A673 (cell line): ENCODE measurements around the gene CDH4. TPM values are rescaled to one million over a fixed set of nuclear protein-coding genes. Genes with fewer than 3 reads are reported as not detected.

Source experiments
- BruUV-seq: library from RNA; stranded (reverse); fragments of 400-500 nt; replicated peaks from 2 replicates; lab custom pipeline; 2021; lab: Mats Ljungman, UMichigan
- CTCF ChIA-PET: fragments of 300-600 bp; sonication (Branson Sonifier 250); formaldehyde crosslinking; loops from one replicate; lab custom pipeline; 2022; ENCODE audit warnings: antibody characterized with exemption; lab: Charles Lee
- POLR2A ChIA-PET: fragments of 300-600 bp; sonication (Branson Sonifier 250); formaldehyde crosslinking; loops from one replicate; lab custom pipeline; 2022; ENCODE audit warnings: antibody characterized with exemption; ENCODE audit not compliant: low non-redundant PET; lab: Charles Lee
- DNase-seq: peaks from one replicate; pipeline ENCODE4 v3.0.0-alpha.2; 2015; ENCODE audit warnings: low spot score
- H3K27ac ChIP-seq: fragments of 200-600 bp; sonication (generic); 2 replicates; pipeline ENCODE4 v1.5.1; 2016; ENCODE audit warnings: mixed run types, low read depth, mild to moderate bottlenecking, mixed read lengths, antibody characterized with exemption, low read length; ENCODE audit not compliant: poor library complexity, severe bottlenecking
- H3K27me3 ChIP-seq: fragments of 200-600 bp; sonication (generic); replicated peaks from 2 replicates; pipeline ENCODE4 v1.6.1; 2017; ENCODE audit warnings: mixed run types, low read depth, mild to moderate bottlenecking, mixed read lengths, antibody characterized with exemption, low read length; ENCODE audit not compliant: insufficient read depth, poor library complexity
- H3K36me3 ChIP-seq: fragments of 200-600 bp; sonication (generic); 2 replicates; pipeline ENCODE4 v1.6.1; 2016; ENCODE audit warnings: mixed run types, mild to moderate bottlenecking, mixed read lengths, antibody characterized with exemption, low read length; ENCODE audit not compliant: insufficient read depth, poor library complexity, severe bottlenecking
- H3K4me1 ChIP-seq: fragments of 200-600 bp; sonication (generic); 2 replicates; pipeline ENCODE4 v1.6.1; 2017; ENCODE audit warnings: mixed run types, mild to moderate bottlenecking, mixed read lengths, antibody characterized with exemption, low read length; ENCODE audit not compliant: insufficient read depth, poor library complexity, severe bottlenecking
- H3K4me3 ChIP-seq: fragments of 200-600 bp; sonication (generic); 2 replicates; pipeline ENCODE4 v1.5.1; 2016; ENCODE audit warnings: low read depth, mixed run types, mild to moderate bottlenecking, mixed read lengths, low read length; ENCODE audit not compliant: poor library complexity, severe bottlenecking
- H3K9me3 ChIP-seq: fragments of 200-600 bp; sonication (generic); 2 replicates; pipeline ENCODE4 v1.6.1; 2016; ENCODE audit warnings: mixed run types, low read depth, mild to moderate bottlenecking, mixed read lengths, antibody characterized with exemption, low read length; ENCODE audit not compliant: poor library complexity, severe bottlenecking
- CTCF ChIP-seq: fragments of 300-800, 200-600 bp; sonication (generic); conservative IDR thresholded peaks from 2 replicates; pipeline ENCODE4 v1.5.1; 2017; ENCODE audit warnings: low read depth, mild to moderate bottlenecking, antibody characterized with exemption, low read length, moderate library complexity, mixed read lengths
- EZH2 ChIP-seq: fragments of 200-600 bp; sonication (generic); IDR thresholded peaks from 2 replicates; pipeline ENCODE4 v1.6.1; 2017; ENCODE audit warnings: borderline replicate concordance, low read depth, mild to moderate bottlenecking, mixed read lengths, antibody characterized with exemption, low read length; ENCODE audit not compliant: poor library complexity, severe bottlenecking
- intact Hi-C: fragments of 100-400 bp; cut with micrococcal nuclease; formaldehyde crosslinking; loops from one replicate; pipeline ENCODE4 v1.10.0; 2022; ENCODE audit not compliant: unreplicated experiment
- total RNA-seq: library from RNA; stranded (reverse); gene quantifications from 2 replicates; pipeline ENCODE4 v1.2.3, GENCODE V29; 2021

CDH4 gene
- total RNA-seq, 1 experiment from 2014 or later = 8.3 TPM

- H3K9me3 ChIP-seq = no peaks in the 10 kb centered on the region
- no peaks in the 10 kb centered on the region for H3K4me1 ChIP-seq
- peaks cover 35% of the 10 kb centered on the region for H3K27me3 ChIP-seq
- BruUV-seq = no TSS peak
- CTCF ChIA-PET = no interaction called here
- no peak overlapping the region for H3K4me3 ChIP-seq
- POLR2A ChIA-PET = no interaction called here
- intact Hi-C loops = no loop called here
- H3K27ac ChIP-seq = no peak overlapping the region
- TF ChIP-seq CTCF = no peak
- TF ChIP-seq EZH2 = no peak
- DNase-seq = no peak
- no peaks in the 10 kb centered on the region for H3K36me3 ChIP-seq
These were observed 558.1 kb downstream of the CDH4 start for GRCh38 chr20:61810066-61810737.

- ChIA-PET POLR2A (interaction anchor here (0.7 kb wide), 1 partner anchor 1045 kb away, joined by 4 read pairs; no protein-coding TSS in a partner anchor), CTCF (no interaction called here)
- Histone ChIP-seq H3K36me3 (no peaks in the 10 kb centered on the region), H3K27ac (no peak overlapping the region), H3K9me3 (no peaks in the 10 kb centered on the region), H3K27me3 (peaks cover 40% of the 10 kb centered on the region), H3K4me3 (no peak overlapping the region), H3K4me1 (no peaks in the 10 kb centered on the region)
- no peak for TF ChIP-seq EZH2
- no peak for TF ChIP-seq CTCF
- no peak for DNase-seq
- BruUV-seq = no TSS peak
- intact Hi-C loops = no loop called here
These were observed 558.7 kb downstream of the CDH4 start for GRCh38 chr20:61810738-61811135.

GRCh38 chr20:61811166-61811565 lies 559.1 kb downstream of the CDH4 start:
- Histone ChIP-seq H3K27me3 (peaks cover 43% of the 10 kb centered on the region), H3K27ac (no peak overlapping the region), H3K9me3 (no peaks in the 10 kb centered on the region), H3K36me3 (no peaks in the 10 kb centered on the region), H3K4me3 (no peak overlapping the region), H3K4me1 (no peaks in the 10 kb centered on the region)
- no TSS peak for BruUV-seq
- intact Hi-C loops = no loop called here
- TF ChIP-seq EZH2 (no peak), CTCF (no peak)
- POLR2A ChIA-PET = interaction anchor here (0.7 to 0.8 kb wide), 2 partner anchors 25 to 1046 kb away, joined by 4 to 5 read pairs; no protein-coding TSS in a partner anchor
- no peak for DNase-seq
- CTCF ChIA-PET = no interaction called here
